Measurements from ENCODE around the gene PFKFB3.
"Not testable (repeated sequence)": the region's sequence is repeated elsewhere in the genome, so short reads cannot be mapped to it uniquely, and the experiment has no call there.

The PFKFB3 gene

GRCh38 chr10:6187278-6187677, 15.5 kb upstream of the PFKFB3 start:
- no peak for ATAC-seq

GRCh38 chr10:6190033-6190432, 12.7 kb upstream of the PFKFB3 start:
- not testable (repeated sequence) for ATAC-seq

More at GRCh38 chr10:6187278-6187677, 15.5 kb upstream of the PFKFB3 start:
- TF ChIP-seq ZNF8 (CRISPR knock-in tag; IDR thresholded peaks at IDR 0.05) (no peak), RARB (CRISPR knock-in tag; IDR thresholded peaks at IDR 0.05) (no peak), PATZ1 (CRISPR knock-in tag; IDR thresholded peaks at IDR 0.05; ENCODE audit: borderline replicate concordance) (no peak), ZC3H10 (CRISPR knock-in tag; IDR thresholded peaks at IDR 0.05) (no peak), ESRRG (CRISPR knock-in tag; IDR thresholded peaks at IDR 0.05) (no peak), ZNF565 (CRISPR knock-in tag; conservative IDR thresholded peaks at IDR 0.05; ENCODE audit: low read depth) (no peak), ZFP3 (CRISPR knock-in tag; IDR thresholded peaks at IDR 0.05) (no peak), OSR1 (CRISPR knock-in tag; IDR thresholded peaks at IDR 0.05) (no peak), BACH2 (CRISPR knock-in tag; IDR thresholded peaks at IDR 0.05; ENCODE audit: borderline replicate concordance) (no peak), GLIS3 (CRISPR knock-in tag; IDR thresholded peaks at IDR 0.05) (no peak), TOX (CRISPR knock-in tag; IDR thresholded peaks at IDR 0.05; ENCODE audit: borderline replicate concordance) (no peak), CSDC2 (CRISPR knock-in tag; IDR thresholded peaks at IDR 0.05) (no peak), PPARA (CRISPR knock-in tag; IDR thresholded peaks at IDR 0.05; ENCODE audit: borderline replicate concordance) (no peak), SNAI2 (CRISPR knock-in tag; IDR thresholded peaks at IDR 0.05) (no peak), CSRNP3 (CRISPR knock-in tag; IDR thresholded peaks at IDR 0.05) (no peak), ISL1 (CRISPR knock-in tag; IDR thresholded peaks at IDR 0.05) (no peak)
- TF ChIP-seq, protein P1, sequence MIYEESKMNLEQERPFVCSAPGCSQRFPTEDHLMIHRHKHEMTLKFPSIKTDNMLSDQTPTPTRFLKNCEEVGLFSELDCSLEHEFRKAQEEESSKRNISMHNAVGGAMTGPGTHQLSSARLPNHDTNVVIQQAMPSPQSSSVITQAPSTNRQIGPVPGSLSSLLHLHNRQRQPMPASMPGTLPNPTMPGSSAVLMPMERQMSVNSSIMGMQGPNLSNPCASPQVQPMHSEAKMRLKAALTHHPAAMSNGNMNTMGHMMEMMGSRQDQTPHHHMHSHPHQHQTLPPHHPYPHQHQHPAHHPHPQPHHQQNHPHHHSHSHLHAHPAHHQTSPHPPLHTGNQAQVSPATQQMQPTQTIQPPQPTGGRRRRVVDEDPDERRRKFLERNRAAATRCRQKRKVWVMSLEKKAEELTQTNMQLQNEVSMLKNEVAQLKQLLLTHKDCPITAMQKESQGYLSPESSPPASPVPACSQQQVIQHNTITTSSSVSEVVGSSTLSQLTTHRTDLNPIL (CRISPR knock-in tag; IDR thresholded peaks at IDR 0.05; ENCODE audit: low read depth), result no peak
- TF ChIP-seq, protein P2, sequence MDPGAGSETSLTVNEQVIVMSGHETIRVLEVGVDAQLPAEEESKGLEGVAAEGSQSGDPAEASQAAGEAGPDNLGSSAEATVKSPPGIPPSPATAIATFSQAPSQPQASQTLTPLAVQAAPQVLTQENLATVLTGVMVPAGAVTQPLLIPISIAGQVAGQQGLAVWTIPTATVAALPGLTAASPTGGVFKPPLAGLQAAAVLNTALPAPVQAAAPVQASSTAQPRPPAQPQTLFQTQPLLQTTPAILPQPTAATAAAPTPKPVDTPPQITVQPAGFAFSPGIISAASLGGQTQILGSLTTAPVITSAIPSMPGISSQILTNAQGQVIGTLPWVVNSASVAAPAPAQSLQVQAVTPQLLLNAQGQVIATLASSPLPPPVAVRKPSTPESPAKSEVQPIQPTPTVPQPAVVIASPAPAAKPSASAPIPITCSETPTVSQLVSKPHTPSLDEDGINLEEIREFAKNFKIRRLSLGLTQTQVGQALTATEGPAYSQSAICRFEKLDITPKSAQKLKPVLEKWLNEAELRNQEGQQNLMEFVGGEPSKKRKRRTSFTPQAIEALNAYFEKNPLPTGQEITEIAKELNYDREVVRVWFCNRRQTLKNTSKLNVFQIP (CRISPR knock-in tag; IDR thresholded peaks at IDR 0.05; ENCODE audit: borderline replicate concordance, low read depth), result no peak

GRCh38 chr10:6191147-6191546, 11.6 kb upstream of the PFKFB3 start:
- no peak for TF ChIP-seq TSHZ2 (CRISPR knock-in tag; IDR thresholded peaks at IDR 0.05)
- TF ChIP-seq SNAI2 (CRISPR knock-in tag; IDR thresholded peaks at IDR 0.05), result no peak
- TF ChIP-seq, protein P1 (CRISPR knock-in tag; IDR thresholded peaks at IDR 0.05; ENCODE audit: low read depth), result no peak
- TF ChIP-seq TCF4 (CRISPR knock-in tag; IDR thresholded peaks at IDR 0.05; ENCODE audit: borderline replicate concordance), result no peak
- no peak for TF ChIP-seq ISL1 (CRISPR knock-in tag; IDR thresholded peaks at IDR 0.05)
- no peak for TF ChIP-seq ZFP30 (CRISPR knock-in tag; IDR thresholded peaks at IDR 0.05)
- TF ChIP-seq ARNTL (CRISPR knock-in tag; IDR thresholded peaks at IDR 0.05; ENCODE audit: borderline replicate concordance, low read depth), result no peak
- TF ChIP-seq ZNF565 (CRISPR knock-in tag; conservative IDR thresholded peaks at IDR 0.05; ENCODE audit: low read depth), result no peak
- no peak for ATAC-seq

Data from SK-N-SH treated with all-trans-retinoic acid at 6 μM for 48 hours (cell line).